Cardiac septum (tissue), 1 donor: ENCODE results near the gene F12. TPM values are rescaled to one million over a fixed set of nuclear protein-coding genes. Genes with fewer than 3 reads are reported as not detected.

Experiments used
- total RNA-seq: library from RNA; stranded (reverse); fragmentation: NEBNext Ultra II Directional; extraction: Animal tissue kit (Norgen Biotek cat#: 25700); gene quantifications from one replicate; pipeline ENCODE4 v1.2.1, GENCODE V29; 2021
- donor health status: DM: no; HTN: no; CAD: no.

Gene F12
- total RNA-seq, 1 donor from 2014 or later, result not detected

Other genes starting within 250 kb of the F12 start
- 19.0 TPM for gene RAB24, start 105.8 kb downstream of the F12 start, total RNA-seq
- gene PRELID1, start 105.8 kb downstream of the F12 start, total RNA-seq, result 49.8 TPM
- gene MXD3, start 97.7 kb downstream of the F12 start, total RNA-seq, result 1.9 TPM
- gene LMAN2, start 57.9 kb downstream of the F12 start, total RNA-seq, result 67.5 TPM
- gene RGS14, start 51.6 kb downstream of the F12 start, total RNA-seq, result 4.3 TPM
- not detected for gene SLC34A1, start 25.1 kb downstream of the F12 start, total RNA-seq
- gene PFN3, start 8.9 kb downstream of the F12 start, total RNA-seq, result not detected
- gene GRK6, start 17.1 kb upstream of the F12 start, total RNA-seq, result 20.2 TPM
- gene PRR7, start 37.2 kb upstream of the F12 start, total RNA-seq, result 5.1 TPM
- 27.5 TPM for gene DBN1, start 64.1 kb upstream of the F12 start, total RNA-seq
- gene PDLIM7, start 88.0 kb upstream of the F12 start, total RNA-seq, result 133 TPM
- 4.7 TPM for gene DOK3, start 100.3 kb upstream of the F12 start, total RNA-seq
- gene DDX41, start 107.4 kb upstream of the F12 start, total RNA-seq, result 37.9 TPM
- gene FAM193B, start 145.0 kb upstream of the F12 start, total RNA-seq, result 25.4 TPM
- 94.9 TPM for gene TMED9, start 182.6 kb upstream of the F12 start, total RNA-seq
- 16.1 TPM for gene B4GALT7, start 190.6 kb upstream of the F12 start, total RNA-seq